Left ventricle myocardium inferior (tissue), 1 donor: Measurements from ENCODE around the gene FAM72B. TPM values are rescaled to one million over a fixed set of nuclear protein-coding genes. Genes with fewer than 3 reads are reported as not detected.
"Not testable (repeated sequence)": the region's sequence is repeated elsewhere in the genome, so short reads cannot be mapped to it uniquely, and the experiment has no call there.

Source experiments
- DNase-seq: peaks from one replicate; pipeline ENCODE4 v3.0.0-alpha.2; 2020
- H3K27ac ChIP-seq: fragments of 200-600 bp; replicated peaks from 2 replicates; pipeline ENCODE4 v1.8.0; 2021
- H3K27me3 ChIP-seq: fragments of 200-600 bp; 2 replicates; pipeline ENCODE4 v1.8.0; 2021; ENCODE audit warnings: low read depth
- H3K36me3 ChIP-seq: fragments of 200-600 bp; 2 replicates; pipeline ENCODE4 v1.8.0; 2021
- H3K4me1 ChIP-seq: fragments of 200-600 bp; 2 replicates; pipeline ENCODE4 v1.8.0; 2021
- H3K4me3 ChIP-seq: fragments of 200-600 bp; 2 replicates; pipeline ENCODE4 v1.8.0; 2021; ENCODE audit warnings: mild to moderate bottlenecking, moderate library complexity
- H3K9me3 ChIP-seq: fragments of 200-600 bp; replicated peaks from 2 replicates; pipeline ENCODE4 v1.8.0; 2021
- intact Hi-C: fragments of 100-400 bp; cut with micrococcal nuclease; formaldehyde crosslinking; loops from one replicate; pipeline ENCODE4 v1.11.0; 2022
- long read RNA-seq: library from polyadenylated mRNA; unstranded; transcript quantifications from one replicate; pipeline ENCODE4 v2.0.0, GENCODE V29; 2021
- total RNA-seq: library from RNA; stranded (reverse); fragmentation: NEBNext Ultra II Directional; extraction: Animal tissue kit (Norgen Biotek cat#: 25700); gene quantifications from one replicate; pipeline ENCODE4 v1.2.1, GENCODE V29; 2021
- donor health status: DM: no; HTN: yes; CAD: no; lungs with severe emphysema.

The FAM72B gene
- not detected for total RNA-seq
- long read RNA-seq: 0 reads

GRCh38 chr1:121184290-121185127 lies at the start of gene FAM72B, which contains the start of gene SRGAP2C:
Gene FAM72B, minus strand, starts transcription at chr1:121184340. Its CDS starts 851 bp downstream, at chr1:121183489.
Gene SRGAP2C, plus strand, starts transcription at chr1:121184975. Its CDS starts 2,472 bp downstream, at chr1:121187447.
- intact Hi-C loops, H3K27me3 ChIP-seq, H3K4me1 ChIP-seq, H3K36me3 ChIP-seq, H3K9me3 ChIP-seq: not testable (repeated sequence)
- Histone ChIP-seq H3K4me3 (peak within 1 kb of the TSS; percentile 68), H3K27ac (peak within 1 kb of the TSS; percentile 84)
- DNase-seq: peak; percentile 90

- DNase-seq, H3K4me1 ChIP-seq, H3K27ac ChIP-seq, H3K9me3 ChIP-seq, H3K27me3 ChIP-seq, H3K4me3 ChIP-seq, intact Hi-C loops, H3K36me3 ChIP-seq: not testable (repeated sequence)
Observed at GRCh38 chr1:121232445-121233125, 48.4 kb upstream of the FAM72B start.

- intact Hi-C loops, H3K9me3 ChIP-seq, H3K27me3 ChIP-seq, H3K27ac ChIP-seq, H3K36me3 ChIP-seq, DNase-seq, H3K4me3 ChIP-seq, H3K4me1 ChIP-seq: not testable (repeated sequence)
Observed at GRCh38 chr1:121230636-121231035, 46.5 kb upstream of the FAM72B start.

- H3K9me3 ChIP-seq, H3K27ac ChIP-seq, intact Hi-C loops, H3K27me3 ChIP-seq, H3K4me1 ChIP-seq, H3K4me3 ChIP-seq, H3K36me3 ChIP-seq, DNase-seq: not testable (repeated sequence)
Observed at GRCh38 chr1:121227544-121228330, 43.6 kb upstream of the FAM72B start.

- intact Hi-C loops: not testable (repeated sequence)
Observed at GRCh38 chr1:121226925-121227324, 42.8 kb upstream of the FAM72B start.

GRCh38 chr1:121226295-121226904 lies 42.3 kb upstream of the FAM72B start:
- H3K9me3 ChIP-seq, H3K27me3 ChIP-seq, H3K4me1 ChIP-seq, intact Hi-C loops, H3K36me3 ChIP-seq, H3K4me3 ChIP-seq, DNase-seq, H3K27ac ChIP-seq: not testable (repeated sequence)

More at GRCh38 chr1:121226925-121227324, 42.8 kb upstream of the FAM72B start:
- H3K9me3 ChIP-seq, H3K27me3 ChIP-seq, H3K4me1 ChIP-seq, H3K27ac ChIP-seq, H3K4me3 ChIP-seq, H3K36me3 ChIP-seq, DNase-seq: not testable (repeated sequence)

- H3K27me3 ChIP-seq, intact Hi-C loops, DNase-seq, H3K4me1 ChIP-seq, H3K9me3 ChIP-seq, H3K27ac ChIP-seq, H3K36me3 ChIP-seq, H3K4me3 ChIP-seq: not testable (repeated sequence)
Observed at GRCh38 chr1:121224714-121225113, 40.6 kb upstream of the FAM72B start.

- intact Hi-C loops: not testable (repeated sequence)
Observed at GRCh38 chr1:121221770-121222169, 37.6 kb upstream of the FAM72B start.

GRCh38 chr1:121216676-121217075 lies 32.5 kb upstream of the FAM72B start:
- H3K4me3 ChIP-seq, DNase-seq, H3K9me3 ChIP-seq, H3K27me3 ChIP-seq, intact Hi-C loops, H3K27ac ChIP-seq, H3K4me1 ChIP-seq, H3K36me3 ChIP-seq: not testable (repeated sequence)

More at GRCh38 chr1:121221770-121222169, 37.6 kb upstream of the FAM72B start:
- DNase-seq, H3K27me3 ChIP-seq, H3K4me3 ChIP-seq, H3K36me3 ChIP-seq, H3K27ac ChIP-seq, H3K4me1 ChIP-seq, H3K9me3 ChIP-seq: not testable (repeated sequence)

- H3K36me3 ChIP-seq, intact Hi-C loops, DNase-seq, H3K27me3 ChIP-seq, H3K4me3 ChIP-seq, H3K4me1 ChIP-seq, H3K27ac ChIP-seq, H3K9me3 ChIP-seq: not testable (repeated sequence)
Observed at GRCh38 chr1:121215699-121216417, 31.7 kb upstream of the FAM72B start.

GRCh38 chr1:121214544-121215156 lies 30.5 kb upstream of the FAM72B start:
- H3K36me3 ChIP-seq, DNase-seq, H3K4me1 ChIP-seq, H3K9me3 ChIP-seq, H3K27me3 ChIP-seq, H3K27ac ChIP-seq, intact Hi-C loops, H3K4me3 ChIP-seq: not testable (repeated sequence)

GRCh38 chr1:121213491-121213890 lies 29.4 kb upstream of the FAM72B start:
- H3K27me3 ChIP-seq, H3K9me3 ChIP-seq, H3K4me3 ChIP-seq, DNase-seq, intact Hi-C loops, H3K4me1 ChIP-seq, H3K27ac ChIP-seq, H3K36me3 ChIP-seq: not testable (repeated sequence)
